Measurements from ENCODE around the gene FGD5.
A peak's percentile ranks its signal among the peaks of the same experiment; 100 is the strongest.

- TF ChIP-seq CTCF (IDR thresholded peaks at IDR 0.05) (peak; percentile 88), ZFX (IDR thresholded peaks at IDR 0.05; ENCODE audit: borderline replicate concordance) (no peak)
Measured at GRCh38 chr3:14925729-14926591, 107.2 kb downstream of the FGD5 start.
